SHP77 (cell line): ENCODE measurements around the gene NR6A1.
A peak's percentile ranks its signal among the peaks of the same experiment; 100 is the strongest.
"Not testable (repeated sequence)": the region's sequence is repeated elsewhere in the genome, so short reads cannot be mapped to it uniquely, and the experiment has no call there.

Experiments used
- DNase-seq, 2 experiments: peaks; one replicate each; lab custom pipeline; 2025; lab: John Stamatoyannopoulos, UW

NR6A1 gene

GRCh38 chr9:124776954-124777648, 6.0 kb upstream of the NR6A1 start, which contains the start of gene OLFML2A:
TSS of gene OLFML2A (plus strand) at chr9:124777133. CDS start at chr9:124777271, 138 bp downstream.
- no peak for DNase-seq

- DNase-seq: no peak
Measured at GRCh38 chr9:124776618-124776953, 5.5 kb upstream of the NR6A1 start.

DNA sequence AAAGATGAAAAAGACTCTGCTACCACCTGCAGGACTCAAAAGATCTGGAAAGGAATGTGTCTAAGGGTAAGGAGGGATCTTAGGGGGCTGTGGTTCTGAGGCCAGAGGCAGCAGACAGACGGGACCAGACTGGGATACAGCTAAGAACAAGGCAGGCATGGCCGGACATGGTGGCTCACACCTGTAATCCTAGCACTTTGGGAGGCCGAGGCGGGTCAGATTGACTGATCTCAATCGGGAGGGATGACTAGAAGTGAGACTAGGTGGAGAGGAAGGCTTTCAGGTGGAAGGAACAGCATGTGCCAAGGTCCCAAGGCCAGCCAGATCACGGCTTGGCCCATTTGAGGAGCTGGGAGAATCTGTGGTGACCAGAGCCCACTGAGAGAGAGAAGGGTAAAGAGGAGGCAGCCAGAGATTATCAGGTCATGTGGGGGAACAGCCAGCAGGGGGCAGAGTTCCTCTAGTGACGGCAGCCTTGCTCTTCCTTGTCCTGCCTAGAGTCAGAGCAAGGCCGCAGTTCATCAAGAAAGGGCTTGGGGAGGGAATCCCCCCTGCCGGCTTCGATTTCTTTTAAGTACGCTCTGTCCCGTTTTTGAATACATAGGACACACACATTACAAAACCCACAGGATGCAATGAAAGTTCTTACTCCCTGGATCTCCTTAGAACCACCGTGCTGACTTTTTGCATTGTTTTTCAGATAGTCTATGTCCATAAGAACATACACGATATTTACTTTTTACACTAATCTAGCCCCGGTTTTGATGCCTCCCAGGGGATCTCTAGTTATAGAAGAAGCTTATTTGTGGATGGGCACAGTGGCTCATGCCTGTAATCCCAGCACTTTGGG, 3.2 kb upstream of the NR6A1 start:
- DNase-seq: peak; percentile 58 to 61

DNA sequence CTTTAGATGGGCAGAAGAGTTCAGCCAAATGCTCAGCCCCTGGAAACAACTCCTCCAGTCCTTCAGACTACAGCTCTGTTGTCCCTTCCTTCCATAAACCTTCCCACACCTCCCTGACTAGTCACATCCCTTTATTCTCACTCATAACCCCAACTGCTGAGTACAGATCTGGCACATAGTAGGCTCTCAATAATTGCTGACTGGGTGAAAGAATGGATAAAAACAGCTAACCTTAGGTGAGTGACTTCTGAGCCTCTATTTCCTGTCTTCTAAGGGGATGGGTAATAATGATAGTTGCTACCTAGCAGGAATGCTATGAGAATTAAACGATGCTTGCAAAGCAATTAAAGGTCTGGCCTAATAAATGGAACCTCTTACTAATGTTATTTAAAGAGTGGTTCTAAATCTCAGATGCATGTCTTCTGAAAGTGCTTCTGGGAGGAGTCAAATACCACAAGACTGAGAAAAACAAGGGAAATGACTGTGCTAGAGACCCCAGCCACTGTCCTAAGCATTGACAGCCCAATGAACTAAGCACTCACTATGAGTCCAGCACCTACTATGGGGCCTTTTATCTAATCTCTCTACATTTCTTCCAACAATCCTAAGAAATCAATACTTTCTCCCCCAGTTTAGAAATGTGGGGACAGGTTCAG, 2.5 kb upstream of the NR6A1 start:
- DNase-seq: no peak

DNA sequence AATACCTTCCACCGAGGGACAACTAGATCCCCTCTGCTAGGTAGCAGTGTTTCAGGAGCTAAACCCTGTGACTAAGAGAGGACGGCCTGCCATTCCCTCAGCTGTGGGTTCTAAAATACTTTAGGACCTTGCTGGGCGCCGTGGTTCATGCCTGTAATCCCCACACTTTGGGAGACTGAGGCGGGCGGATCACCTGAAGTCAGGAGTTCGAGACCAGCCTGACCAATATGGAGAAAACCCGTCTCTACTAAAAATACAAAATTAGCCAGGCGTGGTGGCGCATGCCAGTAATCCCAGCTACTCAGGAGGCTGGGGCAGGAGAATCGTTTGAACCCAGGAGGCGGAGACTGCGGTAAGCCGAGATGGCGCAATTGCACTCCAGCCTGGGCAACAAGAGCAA, 1.8 kb upstream of the NR6A1 start:
- not testable (repeated sequence) for DNase-seq

DNA sequence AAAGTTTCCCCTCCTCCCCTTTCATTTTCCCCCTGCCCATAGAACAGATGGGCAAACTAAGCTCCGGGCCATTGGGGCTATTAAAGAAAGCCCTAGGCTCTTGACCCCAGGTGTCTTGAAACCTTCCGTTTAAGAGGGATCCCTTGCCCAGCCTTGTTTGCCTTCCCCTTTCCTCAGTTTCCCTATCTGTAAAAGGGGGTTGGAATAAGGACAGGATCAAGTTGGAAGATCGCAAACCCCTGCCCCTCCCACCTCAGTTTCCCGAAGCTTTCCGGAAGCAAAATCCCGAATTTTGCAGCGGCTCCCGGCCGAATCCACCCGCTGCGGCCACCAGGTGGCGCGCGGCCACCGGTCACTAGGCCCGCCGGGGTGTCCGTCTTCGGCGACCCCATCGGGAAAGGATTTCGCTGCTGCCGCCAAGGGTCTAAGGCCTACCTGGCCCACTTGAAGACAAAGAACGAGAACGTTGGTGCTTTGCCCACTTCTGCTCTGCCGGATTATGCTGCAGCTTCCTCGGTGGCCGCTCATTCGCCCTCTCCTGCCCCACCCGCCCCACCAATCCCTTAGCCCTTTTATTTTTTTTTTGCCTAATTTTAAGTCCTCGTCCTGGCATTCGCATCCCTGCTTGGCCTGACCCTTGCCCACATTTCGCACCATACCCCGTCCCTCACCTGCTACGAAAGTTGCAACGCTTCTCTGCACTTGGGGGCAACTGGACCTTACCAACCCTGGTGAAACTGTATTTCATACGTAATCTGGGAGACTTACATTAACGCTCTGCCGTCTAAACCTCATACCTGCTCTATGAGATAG, 962 bp upstream of the NR6A1 start:
- DNase-seq: peak; percentile 63 to 69

GRCh38 chr9:124770359-124771020, 621 bp downstream of the NR6A1 start:
- peak in 1 of 2 experiments; percentile 28 for DNase-seq

- DNase-seq: peak; percentile 21 to 24
Measured at GRCh38 chr9:124769549-124770358, 1.4 kb downstream of the NR6A1 start.

DNA sequence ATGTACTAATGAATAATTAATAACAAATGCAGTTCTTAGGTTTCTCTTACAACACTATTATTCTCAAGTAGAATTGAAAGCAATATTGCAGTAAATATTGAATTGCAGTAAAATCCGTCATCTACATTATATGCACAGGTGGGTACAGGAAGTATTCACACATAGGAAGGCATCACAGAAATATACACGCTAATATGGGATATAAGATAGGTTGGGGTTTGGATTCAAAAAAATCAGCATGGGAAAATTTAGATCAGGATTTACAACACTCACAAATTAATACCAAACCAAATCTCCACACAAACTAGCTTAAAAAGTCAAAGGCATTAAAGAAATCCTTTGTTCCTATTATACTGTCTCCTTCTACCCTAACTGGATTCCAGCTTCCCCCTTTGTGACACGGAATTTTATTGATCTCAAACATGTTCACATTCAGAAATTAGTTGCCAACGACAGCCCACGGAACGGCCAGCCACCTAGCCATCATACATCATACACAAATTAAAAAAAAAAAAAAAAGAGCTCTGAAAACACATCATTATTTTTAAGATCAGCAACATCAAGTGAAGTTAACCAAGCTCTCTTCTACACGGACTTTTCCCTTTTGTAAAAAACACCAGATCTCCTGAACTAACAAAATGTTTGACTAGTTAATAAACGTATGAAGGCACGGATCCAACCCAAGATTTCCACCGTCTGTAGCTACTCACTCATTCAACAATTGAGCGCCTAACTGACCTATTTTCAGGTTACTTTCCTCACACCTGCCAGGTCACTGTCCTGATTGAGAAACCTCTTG, 2.2 kb downstream of the NR6A1 start:
- no peak for DNase-seq

DNA sequence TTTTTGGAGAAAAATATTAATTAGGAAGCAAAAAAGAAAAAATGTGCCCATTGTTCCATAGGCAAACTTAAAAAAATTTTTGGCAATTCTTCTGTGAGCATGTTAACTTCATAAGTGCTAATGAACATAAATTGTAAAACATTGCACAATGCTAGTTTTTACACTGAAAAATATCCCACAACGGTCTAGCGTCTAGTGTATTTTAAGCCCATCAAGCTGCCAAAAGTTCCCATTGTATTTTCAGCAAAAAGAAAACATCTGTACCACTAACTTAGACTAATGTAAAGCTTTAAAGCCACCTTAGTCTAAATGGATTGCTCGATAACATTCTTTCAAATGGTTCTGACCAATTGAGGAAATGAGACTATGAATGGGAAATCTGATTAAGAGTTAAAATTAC, 2.8 kb downstream of the NR6A1 start:
- DNase-seq: no peak

DNA sequence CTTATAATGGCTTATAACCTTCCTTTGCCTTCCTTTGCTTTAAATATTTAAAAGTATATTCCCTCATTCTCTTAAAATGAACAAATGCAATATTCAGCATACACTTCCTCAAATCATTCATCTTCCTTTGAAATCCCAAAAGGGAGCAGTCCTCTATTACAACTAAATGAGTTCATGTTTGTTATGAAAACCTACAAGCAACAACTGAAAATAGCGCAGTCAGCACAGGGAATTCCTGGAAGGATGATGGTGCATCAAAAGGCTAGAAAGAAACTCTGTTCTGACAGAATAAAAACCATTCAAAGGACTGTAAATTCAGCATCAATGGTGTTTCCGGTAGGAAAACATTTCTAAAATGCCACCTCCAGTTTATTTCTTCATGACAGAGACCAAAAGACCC, 3.3 kb downstream of the NR6A1 start:
- no peak for DNase-seq

DNA sequence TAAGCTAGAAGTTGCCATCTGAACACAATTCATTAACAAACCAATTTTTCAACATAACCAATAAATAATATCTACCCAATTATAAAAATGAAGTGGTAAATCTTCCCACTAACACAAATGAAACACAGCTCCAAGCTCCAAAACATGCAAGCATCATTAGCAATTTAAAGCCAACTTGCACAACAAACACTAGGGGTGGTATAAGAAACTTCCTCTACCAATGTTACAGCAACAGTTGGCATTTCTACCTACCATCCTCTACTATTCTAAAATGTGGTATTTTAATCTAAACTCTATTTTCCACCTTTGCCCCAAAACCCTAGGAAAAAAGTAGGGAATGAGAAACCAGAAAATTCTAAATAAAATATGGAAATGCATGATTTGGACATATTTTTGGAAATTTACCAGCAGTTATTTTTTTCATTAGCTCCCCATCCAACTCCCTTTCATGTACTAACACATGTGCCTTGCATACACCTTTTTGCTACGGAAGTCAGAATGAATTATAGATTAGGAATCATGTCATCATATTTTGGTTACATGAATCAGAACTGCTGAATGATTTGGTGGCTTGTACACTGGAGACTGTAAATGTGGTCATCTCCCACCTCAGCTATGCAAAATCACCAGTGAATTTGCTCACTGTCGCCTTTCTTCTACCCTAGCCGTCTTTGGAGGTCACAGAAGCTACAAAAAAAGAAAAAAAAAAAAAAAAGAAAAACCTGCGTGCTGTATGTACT, 4.1 kb downstream of the NR6A1 start:
- no peak for DNase-seq

GRCh38 chr9:124766326-124766725, 4.8 kb downstream of the NR6A1 start:
- DNase-seq: no peak

- DNase-seq: no peak
Measured at GRCh38 chr9:124765439-124765835, 5.7 kb downstream of the NR6A1 start.

DNA sequence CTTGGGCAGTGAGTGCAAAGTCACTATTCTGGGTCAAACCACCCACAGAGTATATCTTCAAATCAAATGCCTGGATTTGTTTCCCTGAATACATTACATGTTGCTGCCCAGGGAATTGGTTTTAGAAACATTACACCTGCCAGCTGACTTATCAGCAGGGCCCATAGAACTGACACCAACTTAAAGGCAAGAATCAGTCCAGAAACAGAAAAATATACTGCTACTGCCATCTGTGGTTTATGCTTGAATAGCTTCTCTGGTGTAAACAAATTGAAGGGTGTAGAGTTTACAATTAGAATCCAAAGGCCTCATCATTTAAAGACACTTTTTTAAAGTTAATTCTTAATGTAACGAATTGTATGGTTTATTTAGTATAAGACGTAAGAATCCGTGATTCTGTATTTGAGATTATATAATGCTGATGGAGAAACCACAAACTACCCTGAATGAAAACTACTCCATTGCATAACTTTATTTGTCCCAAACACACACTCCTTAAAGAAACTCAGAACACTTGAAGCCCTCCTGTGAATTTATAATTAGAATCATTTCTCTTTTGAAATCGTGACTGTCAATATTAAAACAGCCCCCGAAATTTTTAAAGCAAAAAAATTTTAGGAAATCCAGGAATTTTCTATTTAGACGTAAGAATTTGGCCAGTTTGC, 6.2 kb downstream of the NR6A1 start:
- DNase-seq: no peak

- no peak for DNase-seq
Measured at GRCh38 chr9:124762633-124763032, 8.5 kb downstream of the NR6A1 start.

DNA sequence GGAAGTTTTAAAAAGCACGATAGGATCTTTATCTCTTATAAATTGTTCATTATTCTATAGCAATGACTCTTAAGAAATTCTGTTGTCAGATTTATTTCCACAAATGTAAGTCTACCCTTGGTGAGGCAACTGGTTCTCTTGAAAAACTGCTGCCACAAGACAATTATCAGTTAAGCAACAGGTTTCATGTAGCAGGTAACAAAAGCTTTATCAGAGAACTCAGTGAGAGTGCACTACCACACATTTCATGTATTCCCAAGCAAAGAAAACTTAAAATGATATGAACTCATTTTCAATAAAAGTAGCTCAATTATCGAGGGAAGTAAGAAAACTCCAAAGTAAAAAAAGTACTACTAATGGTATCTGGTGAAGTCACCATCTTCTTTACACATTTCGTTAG, 9.4 kb downstream of the NR6A1 start:
- no peak for DNase-seq

- no peak for DNase-seq
Measured at GRCh38 chr9:124761196-124761595, 9.9 kb downstream of the NR6A1 start.

DNA sequence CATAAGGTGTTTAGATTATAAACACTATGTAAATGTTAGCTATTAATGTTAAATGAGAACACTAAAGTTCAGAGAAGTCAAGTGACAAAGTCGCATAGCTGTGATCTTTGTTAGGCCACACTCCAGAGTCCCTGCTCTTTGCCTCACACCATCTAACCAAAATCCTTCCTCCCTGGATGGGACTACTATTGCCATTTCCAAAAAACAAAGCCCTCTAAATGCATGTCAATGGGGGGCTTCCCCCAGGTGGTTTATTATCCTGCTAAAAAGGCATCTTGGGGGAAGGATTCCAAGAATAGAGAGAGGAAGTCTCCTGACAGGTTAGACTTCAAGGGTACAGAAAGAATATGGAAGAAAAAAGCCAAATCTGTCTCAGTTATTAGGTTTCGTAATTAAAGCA, 10.4 kb downstream of the NR6A1 start:
- DNase-seq: no peak
